PFSK-1 (cell line): ENCODE data around the gene MAP3K6.

ENCODE experiments used
- POLR2AphosphoS5 ChIP-seq: IDR thresholded peaks from 2 replicates; pipeline ENCODE4 v1.6.1; 2012; ENCODE audit warnings: low read depth, mild to moderate bottlenecking, control low read depth, low read length, moderate library complexity
- REST ChIP-seq, 2 experiments: IDR thresholded peaks; 2 replicates each; pipeline versions ENCODE4 v1.6.1 to v1.8.0; 2011 to 2012; ENCODE audit warnings: low read depth in 2 of 2, low read length in 2 of 2, control low read depth in 1 of 2, inconsistent platforms in 1 of 2, mild to moderate bottlenecking in 1 of 2, moderate library complexity in 1 of 2; ENCODE audit not compliant: insufficient read depth in 1 of 2
- TAF1 ChIP-seq: IDR thresholded peaks from 2 replicates; pipeline ENCODE4 v1.6.1; 2012; ENCODE audit warnings: low read length, control low read depth, borderline replicate concordance; ENCODE audit not compliant: insufficient read depth

GRCh38 chr1:27353166-27353565 lies 13.6 kb downstream of the MAP3K6 start:
- no peak for TF ChIP-seq TAF1
- no peak for TF ChIP-seq REST (IDR thresholded peaks at IDR 0.05; ENCODE audit: insufficient read depth in 1 of 2, low read depth in 2 of 2, low read length in 2 of 2)
- TF ChIP-seq POLR2AphosphoS5 = no peak
